GM23338 (cell line): ENCODE results near the gene NT5DC4. TPM values are rescaled to one million over a fixed set of nuclear protein-coding genes. Genes with fewer than 3 reads are reported as not detected.
"Not testable (repeated sequence)": the region's sequence is repeated elsewhere in the genome, so short reads cannot be mapped to it uniquely, and the experiment has no call there.

Experiments
- ATAC-seq: fragments of 200-7000 bp; cut with Tn5 transposase; 3 replicates; pipeline ENCODE4 v1.9.1; 2020
- DNase-seq: peaks from one replicate; pipeline ENCODE4 v3.0.0-alpha.2; 2015; ENCODE audit warnings: low spot score
- H2AFZ ChIP-seq: fragments of 200-600 bp; sonication (generic); 2 replicates; pipeline ENCODE4 v1.8.0; 2016; ENCODE audit warnings: antibody characterized with exemption, mild to moderate bottlenecking, moderate library complexity
- H3F3A ChIP-seq: fragments of 200-600 bp; sonication (generic); replicated peaks from 2 replicates; pipeline ENCODE4 v1.8.0; 2017; ENCODE audit warnings: antibody characterized with exemption, mixed run types, low read depth
- H3K27ac ChIP-seq: fragments of 200-600 bp; sonication (generic); 2 replicates; pipeline ENCODE4 v1.6.1; 2016; ENCODE audit warnings: low read depth
- H3K27me3 ChIP-seq: fragments of 200-600 bp; sonication (generic); 2 replicates; pipeline ENCODE4 v1.8.0; 2016; ENCODE audit warnings: mild to moderate bottlenecking, mixed run types, moderate library complexity; ENCODE audit not compliant: insufficient read depth
- H3K36me3 ChIP-seq: fragments of 200-600 bp; sonication (generic); 2 replicates; pipeline ENCODE4 v1.8.0; 2016; ENCODE audit warnings: mild to moderate bottlenecking; ENCODE audit not compliant: insufficient read depth
- H3K4me1 ChIP-seq: fragments of 200-600 bp; sonication (generic); 2 replicates; pipeline ENCODE4 v1.8.0; 2016; ENCODE audit warnings: mild to moderate bottlenecking, moderate library complexity; ENCODE audit not compliant: insufficient read depth
- H3K4me2 ChIP-seq: fragments of 200-600 bp; sonication (generic); 2 replicates; pipeline ENCODE4 v1.7.1; 2017; ENCODE audit warnings: mixed run types
- H3K4me3 ChIP-seq: fragments of 200-600 bp; sonication (generic); 2 replicates; pipeline ENCODE4 v1.6.1; 2016; ENCODE audit warnings: mixed run types
- H3K79me2 ChIP-seq: fragments of 200-600 bp; sonication (generic); replicated peaks from 2 replicates; pipeline ENCODE4 v1.8.0; 2017; ENCODE audit warnings: mild to moderate bottlenecking; ENCODE audit not compliant: insufficient read depth
- H3K9me2 ChIP-seq: fragments of 200-600 bp; sonication (generic); 2 replicates; pipeline ENCODE4 v1.8.0; 2017; ENCODE audit not compliant: insufficient read depth
- H4K20me1 ChIP-seq: fragments of 200-600 bp; sonication (generic); replicated peaks from 2 replicates; pipeline ENCODE4 v1.8.0; 2017; ENCODE audit warnings: mild to moderate bottlenecking; ENCODE audit not compliant: insufficient read depth
- H3K27ac Mint-ChIP-seq: 2 replicates; pipeline ENCODE4 v1.8.0; 2020; ENCODE audit warnings: inconsistent platforms, mild to moderate bottlenecking, moderate library complexity, mixed read lengths
- H3K27me3 Mint-ChIP-seq: 3 replicates; pipeline ENCODE4 v1.8.0; 2022; ENCODE audit warnings: low read depth, mild to moderate bottlenecking, moderate library complexity, mixed read lengths, inconsistent platforms; ENCODE audit not compliant: insufficient read depth, poor library complexity
- H3K36me3 Mint-ChIP-seq: 3 replicates; pipeline ENCODE4 v1.8.0; 2021; ENCODE audit warnings: low read depth, mild to moderate bottlenecking, inconsistent platforms, moderate library complexity, mixed read lengths
- H3K4me1 Mint-ChIP-seq: 3 replicates; pipeline ENCODE4 v1.8.0; 2020; ENCODE audit warnings: mild to moderate bottlenecking, inconsistent platforms, mixed read lengths
- H3K4me3 Mint-ChIP-seq: 3 replicates; pipeline ENCODE4 v1.8.0; 2021; ENCODE audit warnings: moderate library complexity, mild to moderate bottlenecking, inconsistent platforms, mixed read lengths
- H3K9me3 Mint-ChIP-seq: 3 replicates; pipeline ENCODE4 v1.8.0; 2020; ENCODE audit warnings: moderate library complexity, mild to moderate bottlenecking, inconsistent platforms, mixed read lengths
- EZH2 ChIP-seq: fragments of 200-600 bp; sonication (generic); IDR thresholded peaks from one replicate; pipeline ENCODE4 v1.8.0; 2017; ENCODE audit warnings: antibody characterized with exemption, mild to moderate bottlenecking, low read depth; ENCODE audit not compliant: unreplicated experiment
- polyA plus RNA-seq: library from polyadenylated mRNA; unstranded; fragments of >200 nt; fragmentation: Nextera tagmentation; extraction: Ambion mirVana; gene quantifications from 2 replicates; pipeline ENCODE4 v1.2.1, GENCODE V29; 2016
- total RNA-seq: library from RNA; depleted of rRNA; stranded (reverse); fragments of >200 nt; shearing (Covaris generic); gene quantifications from 2 replicates; pipeline ENCODE4 v1.2.3, GENCODE V29; 2014
- TF ChIP-seq, protein P1 (sequence below): fragments of 250-450 bp; sonication (Bioruptor Pico); IDR thresholded peaks from 2 replicates; pipeline ENCODE4 v1.5.0; 2020; ENCODE audit warnings: mild to moderate bottlenecking, moderate library complexity
- TF ChIP-seq, protein P2 (sequence below): IDR thresholded peaks from 2 replicates; pipeline ENCODE4 v1.6.1; 2016; ENCODE audit warnings: antibody characterized with exemption

NT5DC4 gene
- total and polyA plus RNA-seq, 2 experiments from 2014 or later: not detected

DNA sequence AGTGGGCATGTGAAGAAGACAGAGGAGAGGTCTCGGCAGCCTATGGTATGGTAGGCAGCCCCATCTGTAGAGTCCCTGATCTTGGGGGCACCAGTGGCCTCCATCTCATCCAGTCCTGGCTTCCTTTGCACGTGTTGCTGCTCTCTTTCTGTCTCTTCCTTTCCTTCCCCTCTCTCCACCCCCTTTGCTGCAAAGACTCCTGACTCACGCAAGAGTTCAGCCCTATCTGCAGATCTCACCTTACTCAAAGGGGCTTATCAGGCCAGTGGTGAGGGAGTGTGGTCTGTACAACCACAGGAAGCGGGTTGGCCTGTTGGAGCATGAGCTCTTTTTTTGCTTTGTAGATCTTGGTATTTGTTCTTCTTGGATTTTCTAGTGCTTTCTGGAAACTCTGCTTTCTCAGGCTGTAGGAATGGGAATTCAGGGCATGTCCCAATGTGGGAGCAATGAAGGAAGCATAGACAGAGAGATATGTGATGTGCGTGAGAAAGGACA lies 14.6 kb upstream of the NT5DC4 start (continued):
- TF ChIP-seq, protein P1, sequence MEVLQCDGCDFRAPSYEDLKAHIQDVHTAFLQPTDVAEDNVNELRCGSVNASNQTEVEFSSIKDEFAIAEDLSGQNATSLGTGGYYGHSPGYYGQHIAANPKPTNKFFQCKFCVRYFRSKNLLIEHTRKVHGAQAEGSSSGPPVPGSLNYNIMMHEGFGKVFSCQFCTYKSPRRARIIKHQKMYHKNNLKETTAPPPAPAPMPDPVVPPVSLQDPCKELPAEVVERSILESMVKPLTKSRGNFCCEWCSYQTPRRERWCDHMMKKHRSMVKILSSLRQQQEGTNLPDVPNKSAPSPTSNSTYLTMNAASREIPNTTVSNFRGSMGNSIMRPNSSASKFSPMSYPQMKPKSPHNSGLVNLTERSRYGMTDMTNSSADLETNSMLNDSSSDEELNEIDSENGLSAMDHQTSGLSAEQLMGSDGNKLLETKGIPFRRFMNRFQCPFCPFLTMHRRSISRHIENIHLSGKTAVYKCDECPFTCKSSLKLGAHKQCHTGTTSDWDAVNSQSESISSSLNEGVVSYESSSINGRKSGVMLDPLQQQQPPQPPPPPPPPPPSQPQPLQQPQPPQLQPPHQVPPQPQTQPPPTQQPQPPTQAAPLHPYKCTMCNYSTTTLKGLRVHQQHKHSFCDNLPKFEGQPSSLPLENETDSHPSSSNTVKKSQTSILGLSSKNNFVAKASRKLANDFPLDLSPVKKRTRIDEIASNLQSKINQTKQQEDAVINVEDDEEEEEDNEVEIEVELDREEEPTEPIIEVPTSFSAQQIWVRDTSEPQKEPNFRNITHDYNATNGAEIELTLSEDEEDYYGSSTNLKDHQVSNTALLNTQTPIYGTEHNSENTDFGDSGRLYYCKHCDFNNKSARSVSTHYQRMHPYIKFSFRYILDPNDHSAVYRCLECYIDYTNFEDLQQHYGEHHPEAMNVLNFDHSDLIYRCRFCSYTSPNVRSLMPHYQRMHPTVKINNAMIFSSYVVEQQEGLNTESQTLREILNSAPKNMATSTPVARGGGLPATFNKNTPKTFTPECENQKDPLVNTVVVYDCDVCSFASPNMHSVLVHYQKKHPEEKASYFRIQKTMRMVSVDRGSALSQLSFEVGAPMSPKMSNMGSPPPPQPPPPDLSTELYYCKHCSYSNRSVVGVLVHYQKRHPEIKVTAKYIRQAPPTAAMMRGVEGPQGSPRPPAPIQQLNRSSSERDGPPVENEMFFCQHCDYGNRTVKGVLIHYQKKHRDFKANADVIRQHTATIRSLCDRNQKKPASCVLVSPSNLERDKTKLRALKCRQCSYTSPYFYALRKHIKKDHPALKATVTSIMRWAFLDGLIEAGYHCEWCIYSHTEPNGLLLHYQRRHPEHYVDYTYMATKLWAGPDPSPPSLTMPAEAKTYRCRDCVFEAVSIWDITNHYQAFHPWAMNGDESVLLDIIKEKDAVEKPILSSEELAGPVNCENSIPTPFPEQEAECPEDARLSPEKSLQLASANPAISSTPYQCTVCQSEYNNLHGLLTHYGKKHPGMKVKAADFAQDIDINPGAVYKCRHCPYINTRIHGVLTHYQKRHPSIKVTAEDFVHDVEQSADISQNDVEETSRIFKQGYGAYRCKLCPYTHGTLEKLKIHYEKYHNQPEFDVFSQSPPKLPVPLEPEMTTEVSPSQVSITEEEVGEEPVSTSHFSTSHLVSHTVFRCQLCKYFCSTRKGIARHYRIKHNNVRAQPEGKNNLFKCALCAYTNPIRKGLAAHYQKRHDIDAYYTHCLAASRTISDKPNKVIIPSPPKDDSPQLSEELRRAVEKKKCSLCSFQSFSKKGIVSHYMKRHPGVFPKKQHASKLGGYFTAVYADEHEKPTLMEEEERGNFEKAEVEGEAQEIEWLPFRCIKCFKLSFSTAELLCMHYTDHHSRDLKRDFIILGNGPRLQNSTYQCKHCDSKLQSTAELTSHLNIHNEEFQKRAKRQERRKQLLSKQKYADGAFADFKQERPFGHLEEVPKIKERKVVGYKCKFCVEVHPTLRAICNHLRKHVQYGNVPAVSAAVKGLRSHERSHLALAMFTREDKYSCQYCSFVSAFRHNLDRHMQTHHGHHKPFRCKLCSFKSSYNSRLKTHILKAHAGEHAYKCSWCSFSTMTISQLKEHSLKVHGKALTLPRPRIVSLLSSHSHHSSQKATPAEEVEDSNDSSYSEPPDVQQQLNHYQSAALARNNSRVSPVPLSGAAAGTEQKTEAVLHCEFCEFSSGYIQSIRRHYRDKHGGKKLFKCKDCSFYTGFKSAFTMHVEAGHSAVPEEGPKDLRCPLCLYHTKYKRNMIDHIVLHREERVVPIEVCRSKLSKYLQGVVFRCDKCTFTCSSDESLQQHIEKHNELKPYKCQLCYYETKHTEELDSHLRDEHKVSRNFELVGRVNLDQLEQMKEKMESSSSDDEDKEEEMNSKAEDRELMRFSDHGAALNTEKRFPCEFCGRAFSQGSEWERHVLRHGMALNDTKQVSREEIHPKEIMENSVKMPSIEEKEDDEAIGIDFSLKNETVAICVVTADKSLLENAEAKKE (CRISPR knock-in tag): no peak
- no peak for TF ChIP-seq EZH2
- TF ChIP-seq, protein P2, sequence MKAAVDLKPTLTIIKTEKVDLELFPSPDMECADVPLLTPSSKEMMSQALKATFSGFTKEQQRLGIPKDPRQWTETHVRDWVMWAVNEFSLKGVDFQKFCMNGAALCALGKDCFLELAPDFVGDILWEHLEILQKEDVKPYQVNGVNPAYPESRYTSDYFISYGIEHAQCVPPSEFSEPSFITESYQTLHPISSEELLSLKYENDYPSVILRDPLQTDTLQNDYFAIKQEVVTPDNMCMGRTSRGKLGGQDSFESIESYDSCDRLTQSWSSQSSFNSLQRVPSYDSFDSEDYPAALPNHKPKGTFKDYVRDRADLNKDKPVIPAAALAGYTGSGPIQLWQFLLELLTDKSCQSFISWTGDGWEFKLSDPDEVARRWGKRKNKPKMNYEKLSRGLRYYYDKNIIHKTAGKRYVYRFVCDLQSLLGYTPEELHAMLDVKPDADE: no peak

GRCh38 chr2:112706947-112707346 lies 13.9 kb upstream of the NT5DC4 start:
- H2AFZ ChIP-seq, H3K36me3 ChIP-seq, H3K9me3 Mint-ChIP-seq, H4K20me1 ChIP-seq, H3K9me2 ChIP-seq, H3K4me3 Mint-ChIP-seq, H3F3A ChIP-seq, H3K27ac Mint-ChIP-seq, DNase-seq, H3K27ac ChIP-seq, ATAC-seq, H3K4me1 Mint-ChIP-seq, H3K36me3 Mint-ChIP-seq, H3K4me3 ChIP-seq, H3K27me3 Mint-ChIP-seq, H3K4me2 ChIP-seq, H3K4me1 ChIP-seq, H3K27me3 ChIP-seq, H3K79me2 ChIP-seq: not testable (repeated sequence)
